ENCODE results near the gene LIMK2.

DNA sequence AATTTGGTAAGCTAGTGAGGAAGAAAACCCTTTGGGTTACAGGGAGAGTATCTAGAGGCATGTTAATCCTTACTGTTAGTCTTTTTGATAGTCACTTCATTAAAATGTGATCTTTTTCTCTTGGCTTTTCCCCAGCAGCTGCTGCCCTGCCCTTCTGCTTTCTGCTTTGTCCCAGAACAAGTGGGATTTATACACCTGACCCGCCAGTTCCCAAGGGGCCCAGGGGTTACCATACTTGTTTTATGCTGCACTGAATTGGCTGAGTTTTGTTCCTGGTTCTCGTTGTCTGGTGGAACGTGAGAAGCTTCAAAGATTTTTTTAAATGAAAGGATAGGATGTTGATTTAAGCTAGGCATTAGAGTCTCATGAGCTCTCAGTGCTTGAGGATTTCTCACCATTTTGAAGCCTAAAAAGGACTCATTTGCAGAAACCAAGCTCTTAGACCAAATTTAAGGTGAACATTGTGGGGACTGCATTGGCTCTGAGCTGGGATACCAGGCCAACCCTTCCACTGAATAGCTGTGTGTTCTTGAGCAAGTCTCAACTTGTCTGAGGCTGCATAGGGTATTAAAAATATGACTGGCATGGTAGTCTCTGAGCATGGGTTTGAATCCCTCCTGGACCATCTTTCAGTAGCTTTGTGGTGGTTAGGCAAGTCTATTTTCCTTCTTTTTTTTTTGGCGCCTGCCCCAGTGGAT, 6.6 kb downstream of the LIMK2 start:
- TF ChIP-seq, protein P1, sequence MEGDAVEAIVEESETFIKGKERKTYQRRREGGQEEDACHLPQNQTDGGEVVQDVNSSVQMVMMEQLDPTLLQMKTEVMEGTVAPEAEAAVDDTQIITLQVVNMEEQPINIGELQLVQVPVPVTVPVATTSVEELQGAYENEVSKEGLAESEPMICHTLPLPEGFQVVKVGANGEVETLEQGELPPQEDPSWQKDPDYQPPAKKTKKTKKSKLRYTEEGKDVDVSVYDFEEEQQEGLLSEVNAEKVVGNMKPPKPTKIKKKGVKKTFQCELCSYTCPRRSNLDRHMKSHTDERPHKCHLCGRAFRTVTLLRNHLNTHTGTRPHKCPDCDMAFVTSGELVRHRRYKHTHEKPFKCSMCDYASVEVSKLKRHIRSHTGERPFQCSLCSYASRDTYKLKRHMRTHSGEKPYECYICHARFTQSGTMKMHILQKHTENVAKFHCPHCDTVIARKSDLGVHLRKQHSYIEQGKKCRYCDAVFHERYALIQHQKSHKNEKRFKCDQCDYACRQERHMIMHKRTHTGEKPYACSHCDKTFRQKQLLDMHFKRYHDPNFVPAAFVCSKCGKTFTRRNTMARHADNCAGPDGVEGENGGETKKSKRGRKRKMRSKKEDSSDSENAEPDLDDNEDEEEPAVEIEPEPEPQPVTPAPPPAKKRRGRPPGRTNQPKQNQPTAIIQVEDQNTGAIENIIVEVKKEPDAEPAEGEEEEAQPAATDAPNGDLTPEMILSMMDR (IDR thresholded peaks at IDR 0.05; ENCODE audit: poor library complexity, severe bottlenecking): no peak
- TF ChIP-seq EZH2 (IDR thresholded peaks at IDR 0.05; ENCODE audit: borderline replicate concordance, insufficient read depth, low read length, poor library complexity, severe bottlenecking) (no peak), EP300 (conservative IDR thresholded peaks at IDR 0.05; ENCODE audit: poor library complexity, severe bottlenecking) (no peak), TAF1 (IDR thresholded peaks at IDR 0.05; ENCODE audit: low read depth) (no peak), SMC3 (conservative IDR thresholded peaks at IDR 0.05; ENCODE audit: poor library complexity) (no peak), RAD21 (conservative IDR thresholded peaks at IDR 0.05) (no peak), POLR2AphosphoS5 (IDR thresholded peaks at IDR 0.05) (no peak)
- TF ChIP-seq, protein P2, sequence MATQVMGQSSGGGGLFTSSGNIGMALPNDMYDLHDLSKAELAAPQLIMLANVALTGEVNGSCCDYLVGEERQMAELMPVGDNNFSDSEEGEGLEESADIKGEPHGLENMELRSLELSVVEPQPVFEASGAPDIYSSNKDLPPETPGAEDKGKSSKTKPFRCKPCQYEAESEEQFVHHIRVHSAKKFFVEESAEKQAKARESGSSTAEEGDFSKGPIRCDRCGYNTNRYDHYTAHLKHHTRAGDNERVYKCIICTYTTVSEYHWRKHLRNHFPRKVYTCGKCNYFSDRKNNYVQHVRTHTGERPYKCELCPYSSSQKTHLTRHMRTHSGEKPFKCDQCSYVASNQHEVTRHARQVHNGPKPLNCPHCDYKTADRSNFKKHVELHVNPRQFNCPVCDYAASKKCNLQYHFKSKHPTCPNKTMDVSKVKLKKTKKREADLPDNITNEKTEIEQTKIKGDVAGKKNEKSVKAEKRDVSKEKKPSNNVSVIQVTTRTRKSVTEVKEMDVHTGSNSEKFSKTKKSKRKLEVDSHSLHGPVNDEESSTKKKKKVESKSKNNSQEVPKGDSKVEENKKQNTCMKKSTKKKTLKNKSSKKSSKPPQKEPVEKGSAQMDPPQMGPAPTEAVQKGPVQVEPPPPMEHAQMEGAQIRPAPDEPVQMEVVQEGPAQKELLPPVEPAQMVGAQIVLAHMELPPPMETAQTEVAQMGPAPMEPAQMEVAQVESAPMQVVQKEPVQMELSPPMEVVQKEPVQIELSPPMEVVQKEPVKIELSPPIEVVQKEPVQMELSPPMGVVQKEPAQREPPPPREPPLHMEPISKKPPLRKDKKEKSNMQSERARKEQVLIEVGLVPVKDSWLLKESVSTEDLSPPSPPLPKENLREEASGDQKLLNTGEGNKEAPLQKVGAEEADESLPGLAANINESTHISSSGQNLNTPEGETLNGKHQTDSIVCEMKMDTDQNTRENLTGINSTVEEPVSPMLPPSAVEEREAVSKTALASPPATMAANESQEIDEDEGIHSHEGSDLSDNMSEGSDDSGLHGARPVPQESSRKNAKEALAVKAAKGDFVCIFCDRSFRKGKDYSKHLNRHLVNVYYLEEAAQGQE (IDR thresholded peaks at IDR 0.05; ENCODE audit: borderline replicate concordance): no peak

Measured in neural cell (in vitro differentiated cells).